T1000 (cell line): ENCODE results near the gene BCL2.

ENCODE experiments used
- DNase-seq: peaks from one replicate; lab custom pipeline; 2025; ENCODE audit warnings: mixed read lengths; lab: John Stamatoyannopoulos, UW

Gene BCL2

GRCh38 chr18:63309422-63309821 is 10.1 kb downstream of the BCL2 start:
- no peak for DNase-seq

GRCh38 chr18:63307551-63308200 is 11.9 kb downstream of the BCL2 start:
- no peak for DNase-seq

- DNase-seq = no peak
These were observed 12.6 kb downstream of the BCL2 start for GRCh38 chr18:63306819-63307550.

- DNase-seq = no peak
These were observed 13.3 kb downstream of the BCL2 start for GRCh38 chr18:63306249-63306648.

- DNase-seq = no peak
These were observed 16.0 kb downstream of the BCL2 start for GRCh38 chr18:63303547-63303946.

- no peak for DNase-seq
These were observed 16.7 kb downstream of the BCL2 start for GRCh38 chr18:63302636-63303405.

- DNase-seq = no peak
These were observed 17.3 kb downstream of the BCL2 start for GRCh38 chr18:63302220-63302619.

GRCh38 chr18:63301434-63301833 is 18.1 kb downstream of the BCL2 start:
- no peak for DNase-seq

- no peak for DNase-seq
These were observed 19.5 kb downstream of the BCL2 start for GRCh38 chr18:63299837-63300745.

- DNase-seq = no peak
These were observed 20.9 kb downstream of the BCL2 start for GRCh38 chr18:63298400-63299365.

GRCh38 chr18:63297687-63298399 is 21.7 kb downstream of the BCL2 start:
- no peak for DNase-seq

- DNase-seq = no peak
These were observed 25.6 kb downstream of the BCL2 start for GRCh38 chr18:63293935-63294334.

GRCh38 chr18:63292831-63293683 is 26.5 kb downstream of the BCL2 start:
- DNase-seq = no peak

GRCh38 chr18:63291278-63291677 is 28.3 kb downstream of the BCL2 start:
- DNase-seq = no peak

- DNase-seq = no peak
These were observed 28.8 kb downstream of the BCL2 start for GRCh38 chr18:63290821-63291200.

GRCh38 chr18:63290166-63290820 is 29.3 kb downstream of the BCL2 start:
- DNase-seq = no peak

GRCh38 chr18:63288311-63288710 is 31.3 kb downstream of the BCL2 start:
- no peak for DNase-seq

- no peak for DNase-seq
These were observed 31.8 kb downstream of the BCL2 start for GRCh38 chr18:63287691-63288220.
